IPS-18a (cell line): ENCODE results near the gene AHRR.

Experiments used
- H3K27ac ChIP-seq: one replicate; pipeline ENCODE4 v1.5.1; 2013; ENCODE audit warnings: low read length
- H3K27me3 ChIP-seq: one replicate; pipeline ENCODE4 v1.6.1; 2013; ENCODE audit warnings: mild to moderate bottlenecking, low read length; ENCODE audit not compliant: control insufficient read depth, insufficient read depth
- H3K36me3 ChIP-seq: one replicate; pipeline ENCODE4 v1.6.1; 2013; ENCODE audit warnings: low read depth, low read length; ENCODE audit not compliant: control insufficient read depth
- H3K4me1 ChIP-seq: one replicate; pipeline ENCODE4 v1.6.1; 2013; ENCODE audit warnings: low read depth, low read length; ENCODE audit not compliant: control insufficient read depth
- H3K4me3 ChIP-seq: one replicate; pipeline ENCODE4 v1.5.1; 2013; ENCODE audit warnings: low read length
- H3K9ac ChIP-seq: one replicate; pipeline ENCODE4 v1.6.1; 2013; ENCODE audit warnings: mild to moderate bottlenecking, low read length, moderate library complexity
- H3K9me3 ChIP-seq: one replicate; pipeline ENCODE4 v1.6.1; 2013; ENCODE audit warnings: low read depth, low read length; ENCODE audit not compliant: control insufficient read depth

Gene AHRR

DNA sequence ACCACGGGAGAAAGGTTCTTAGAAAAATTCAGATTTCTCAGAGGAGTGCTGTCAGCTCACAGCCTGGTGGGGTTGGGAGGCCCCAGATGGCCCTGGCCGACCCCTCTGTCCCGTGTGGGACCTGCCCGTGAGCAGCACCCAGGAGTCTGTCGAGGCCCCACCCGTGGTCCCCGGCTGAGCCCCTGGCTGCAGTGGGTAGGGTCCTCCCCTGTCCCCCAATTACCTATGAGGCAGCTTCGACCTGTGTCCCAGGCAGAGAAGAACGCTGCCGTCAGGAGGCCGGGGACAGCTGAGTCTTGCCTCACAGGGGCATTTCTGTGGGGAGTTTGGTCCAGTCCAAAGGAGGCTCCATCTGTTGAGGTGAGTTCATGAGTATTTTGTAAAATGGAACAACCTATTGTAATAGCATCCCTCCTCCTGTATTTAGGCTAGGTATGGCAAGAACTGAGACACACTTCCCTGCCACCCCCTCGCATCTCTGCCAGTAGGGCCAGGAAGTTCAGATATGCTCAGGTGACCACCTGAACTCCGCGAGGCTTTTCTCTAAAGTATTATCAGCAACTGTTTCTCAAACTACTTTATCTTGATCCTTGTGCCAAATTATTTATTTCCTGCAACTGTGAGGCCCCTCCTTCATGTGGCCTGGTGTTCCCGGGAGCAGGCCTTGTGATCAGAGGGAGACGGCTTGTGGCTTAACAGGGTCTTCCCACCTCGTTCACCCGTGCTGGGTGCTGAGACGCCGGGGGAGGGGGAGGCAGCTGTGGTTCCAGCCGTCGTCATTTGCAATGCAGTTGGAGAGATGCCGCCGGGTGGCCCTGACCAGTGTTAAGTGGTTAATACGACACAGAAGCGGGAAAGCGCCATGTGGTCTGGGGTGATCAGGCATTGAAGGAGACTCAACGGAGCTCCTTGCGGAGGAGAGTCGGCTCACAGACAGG, 1.7 kb downstream of the AHRR start:
- H3K9ac ChIP-seq, result no peak overlapping the region
- H3K36me3 ChIP-seq, result no peaks in the 10 kb centered on the region
- no peaks in the 10 kb centered on the region for H3K9me3 ChIP-seq
- peaks cover 3% of the 10 kb centered on the region for H3K4me1 ChIP-seq
- no peak overlapping the region for H3K27ac ChIP-seq
- H3K4me3 ChIP-seq, result no peak overlapping the region
- peaks cover 60% of the 10 kb centered on the region for H3K27me3 ChIP-seq

GRCh38 chr5:324736-325612, 3.5 kb downstream of the AHRR start:
- Histone ChIP-seq H3K4me3 (no peak overlapping the region), H3K36me3 (no peaks in the 10 kb centered on the region), H3K4me1 (peaks cover 3% of the 10 kb centered on the region), H3K9ac (no peak overlapping the region), H3K27me3 (peaks cover 43% of the 10 kb centered on the region), H3K9me3 (no peaks in the 10 kb centered on the region), H3K27ac (no peak overlapping the region)

GRCh38 chr5:326109-326508, 4.6 kb downstream of the AHRR start:
- peaks cover 31% of the 10 kb centered on the region for H3K27me3 ChIP-seq
- no peak overlapping the region for H3K9ac ChIP-seq
- H3K4me3 ChIP-seq, result no peak overlapping the region
- H3K36me3 ChIP-seq, result no peaks in the 10 kb centered on the region
- no peak overlapping the region for H3K27ac ChIP-seq
- no peaks in the 10 kb centered on the region for H3K9me3 ChIP-seq
- no peaks in the 10 kb centered on the region for H3K4me1 ChIP-seq

DNA sequence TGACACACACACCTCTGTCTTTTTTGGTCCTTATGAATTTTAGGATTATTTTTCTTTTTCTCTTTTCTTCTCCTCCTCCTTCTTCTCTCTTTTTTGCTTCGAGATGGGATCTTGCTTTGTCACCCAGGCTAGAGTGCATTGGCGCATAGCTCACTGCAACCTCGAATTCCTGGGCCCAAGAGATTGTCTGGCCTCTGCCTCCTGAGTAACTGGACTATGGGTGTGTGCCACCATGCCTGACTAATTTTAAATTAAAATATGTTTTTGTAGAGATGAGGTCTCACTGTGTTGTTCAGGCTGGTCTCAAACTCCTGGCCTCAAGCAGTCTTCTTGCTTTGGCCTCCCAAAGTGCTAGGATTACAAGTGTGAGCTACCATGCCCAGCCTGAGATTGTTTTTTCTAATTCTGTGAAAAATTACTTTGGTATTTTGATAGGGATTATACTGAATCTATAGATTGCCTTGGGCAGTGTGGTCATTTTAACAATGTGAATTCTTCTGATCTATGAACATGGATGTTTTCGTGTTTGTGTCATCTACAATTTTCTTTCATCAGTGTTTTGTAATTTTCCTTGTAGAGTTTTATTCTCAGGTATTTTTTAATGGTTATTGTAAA, 7.7 kb downstream of the AHRR start:
- H3K4me1 ChIP-seq, result no peaks in the 10 kb centered on the region
- H3K27me3 ChIP-seq, result no peaks in the 10 kb centered on the region
- H3K27ac ChIP-seq, result no peak overlapping the region
- no peaks in the 10 kb centered on the region for H3K9me3 ChIP-seq
- no peak overlapping the region for H3K9ac ChIP-seq
- no peak overlapping the region for H3K4me3 ChIP-seq
- H3K36me3 ChIP-seq, result no peaks in the 10 kb centered on the region

GRCh38 chr5:329768-330167, 8.3 kb downstream of the AHRR start:
- Histone ChIP-seq H3K27ac (no peak overlapping the region), H3K4me3 (no peak overlapping the region), H3K9me3 (no peaks in the 10 kb centered on the region), H3K4me1 (no peaks in the 10 kb centered on the region), H3K9ac (no peak overlapping the region), H3K36me3 (no peaks in the 10 kb centered on the region), H3K27me3 (no peaks in the 10 kb centered on the region)

DNA sequence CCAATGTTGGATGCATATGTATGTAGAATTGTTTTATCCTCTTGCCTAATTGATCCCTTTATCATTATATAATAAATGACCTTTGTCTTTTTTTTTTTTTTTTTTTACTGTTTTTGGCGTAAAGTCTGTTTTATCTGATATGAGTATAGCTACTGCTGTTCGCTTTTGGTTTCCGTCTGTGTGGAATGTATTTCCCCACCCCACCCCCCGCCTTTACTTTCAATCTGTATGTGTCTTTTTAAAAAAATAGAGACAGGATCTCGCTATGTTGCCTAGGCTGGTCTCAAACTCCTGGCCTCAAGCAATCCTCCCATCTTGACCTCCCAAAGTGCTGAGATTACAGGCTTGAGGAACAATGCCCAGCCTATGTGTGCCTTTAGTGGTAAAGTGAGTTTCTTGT, 11.3 kb downstream of the AHRR start:
- H3K27ac ChIP-seq, result no peak overlapping the region
- no peak overlapping the region for H3K4me3 ChIP-seq
- no peaks in the 10 kb centered on the region for H3K27me3 ChIP-seq
- H3K9ac ChIP-seq, result no peak overlapping the region
- peaks cover 4% of the 10 kb centered on the region for H3K4me1 ChIP-seq
- no peaks in the 10 kb centered on the region for H3K9me3 ChIP-seq
- H3K36me3 ChIP-seq, result no peaks in the 10 kb centered on the region

DNA sequence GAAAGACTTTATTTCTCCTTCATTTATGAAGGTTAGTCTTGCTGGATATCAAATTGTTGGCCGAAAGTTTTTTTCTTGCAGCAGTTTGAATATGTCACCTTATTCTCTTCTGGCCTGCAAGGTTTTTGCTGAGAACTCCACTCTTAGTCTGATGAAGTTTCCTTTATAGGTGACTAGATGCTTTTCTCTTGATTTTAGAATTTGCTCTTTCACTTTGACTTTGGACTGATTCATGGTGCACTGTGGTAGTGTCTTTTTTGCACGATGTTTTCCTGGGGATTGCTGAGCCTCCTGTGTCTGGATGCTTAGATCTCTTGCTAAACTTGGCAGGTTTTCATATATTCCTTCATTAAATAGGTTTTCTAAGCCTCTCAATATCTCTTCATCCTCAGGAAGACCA, 12.4 kb downstream of the AHRR start:
- Histone ChIP-seq H3K4me3 (no peak overlapping the region), H3K27me3 (no peaks in the 10 kb centered on the region), H3K36me3 (no peaks in the 10 kb centered on the region), H3K27ac (no peak overlapping the region), H3K9me3 (no peaks in the 10 kb centered on the region), H3K9ac (no peak overlapping the region), H3K4me1 (peaks cover 7% of the 10 kb centered on the region)

DNA sequence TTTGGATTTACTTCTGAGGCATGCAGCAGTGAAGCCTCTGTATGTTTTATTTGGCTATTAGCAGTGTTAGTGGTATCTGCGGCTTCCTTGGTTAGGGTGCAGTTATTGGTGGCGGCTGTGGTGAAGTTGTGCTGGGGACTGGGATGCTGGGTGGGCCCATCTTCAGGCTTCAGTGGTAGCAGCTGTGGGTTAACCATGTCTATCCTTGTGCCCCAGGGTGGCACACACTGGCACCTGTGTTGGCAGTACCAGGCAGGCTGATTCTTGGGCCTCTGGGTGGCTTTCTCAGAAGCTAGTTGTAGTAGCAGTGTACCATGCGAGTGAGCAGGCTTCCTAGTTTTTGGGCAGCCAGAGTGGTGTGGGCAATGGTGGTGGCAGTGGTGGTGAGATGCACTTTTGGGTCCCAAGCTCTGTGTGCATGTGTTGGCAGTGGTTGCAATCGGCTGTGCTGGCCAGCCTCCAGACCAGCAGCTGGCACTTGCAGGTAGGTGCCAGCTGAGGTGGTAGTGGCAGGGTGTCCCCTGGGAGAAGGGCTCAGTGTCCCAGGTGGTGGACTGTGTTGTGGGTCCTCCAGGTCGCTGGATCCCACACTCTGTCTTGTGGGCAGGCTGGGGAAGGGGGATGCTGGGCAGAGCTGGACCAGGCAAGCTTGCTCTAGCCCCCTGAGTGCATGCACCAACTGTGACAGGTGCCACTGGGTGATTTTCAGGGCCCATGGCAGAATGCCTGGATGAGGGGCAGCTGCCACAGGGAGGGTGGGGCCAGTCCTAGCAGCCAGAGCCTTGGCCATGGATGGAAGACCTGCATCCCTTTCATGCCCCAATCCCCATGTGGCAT, 13.6 kb downstream of the AHRR start:
- Histone ChIP-seq H3K27me3 (no peaks in the 10 kb centered on the region), H3K4me3 (no peak overlapping the region), H3K27ac (no peak overlapping the region), H3K9ac (no peak overlapping the region), H3K4me1 (peaks cover 7% of the 10 kb centered on the region), H3K9me3 (no peaks in the 10 kb centered on the region), H3K36me3 (no peaks in the 10 kb centered on the region)

DNA sequence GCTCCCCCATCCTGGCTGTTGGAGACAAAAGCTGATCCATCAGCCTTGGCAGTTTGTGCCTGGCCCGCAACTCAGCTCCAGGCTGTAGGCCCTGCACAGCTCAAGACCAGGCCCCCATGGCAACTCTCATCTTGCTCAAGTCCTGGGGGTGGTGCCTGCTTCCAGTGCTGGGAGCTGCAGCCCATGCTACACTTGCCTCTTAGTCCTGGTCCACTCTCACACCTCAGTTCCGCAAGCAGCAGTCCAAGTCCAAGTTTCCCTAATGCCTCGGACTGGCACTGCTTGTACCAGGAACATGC, 14.2 kb downstream of the AHRR start:
- H3K4me1 ChIP-seq, result peaks cover 7% of the 10 kb centered on the region
- no peaks in the 10 kb centered on the region for H3K27me3 ChIP-seq
- no peak overlapping the region for H3K9ac ChIP-seq
- H3K27ac ChIP-seq, result no peak overlapping the region
- no peak overlapping the region for H3K4me3 ChIP-seq
- no peaks in the 10 kb centered on the region for H3K9me3 ChIP-seq
- no peaks in the 10 kb centered on the region for H3K36me3 ChIP-seq

DNA sequence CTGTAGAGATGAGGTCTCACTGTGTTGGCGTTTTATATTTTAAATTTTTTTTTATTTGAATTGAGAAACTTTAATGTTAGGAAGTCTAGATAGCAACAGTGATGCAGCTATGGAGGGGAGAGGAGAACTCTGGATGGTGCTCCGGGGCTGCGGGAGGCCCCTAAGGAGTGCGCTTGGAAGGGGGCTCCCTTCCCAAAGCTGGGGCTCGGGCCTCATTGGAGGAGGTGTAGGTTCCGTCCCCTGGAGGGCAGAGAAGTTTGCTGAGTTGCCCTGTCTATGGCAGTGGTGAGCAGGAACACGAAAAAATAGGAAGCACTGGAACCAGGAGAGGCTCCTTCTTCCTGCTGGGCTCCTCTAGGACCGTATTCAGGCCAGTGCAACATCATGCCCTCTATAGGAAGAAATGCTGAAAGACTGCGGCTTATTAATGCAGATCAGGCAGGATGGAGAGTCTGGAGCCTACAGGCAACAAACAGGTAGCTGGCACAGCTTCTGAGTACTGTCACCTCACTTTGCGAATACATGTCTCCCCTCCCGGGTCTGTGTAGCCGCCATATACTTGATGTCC, 16.1 kb downstream of the AHRR start:
- Histone ChIP-seq H3K36me3 (no peaks in the 10 kb centered on the region), H3K27me3 (peaks cover 10% of the 10 kb centered on the region), H3K27ac (no peak overlapping the region), H3K9me3 (no peaks in the 10 kb centered on the region), H3K4me1 (peaks cover 7% of the 10 kb centered on the region), H3K9ac (no peak overlapping the region), H3K4me3 (no peak overlapping the region)
